ENCODE data around the gene ZNF619. TPM values are rescaled to one million over a fixed set of nuclear protein-coding genes. Genes with fewer than 3 reads are reported as not detected.

ZNF619 gene
- total and polyA plus RNA-seq, 2 of the 13 experiments (the other 11 are each of a cell fraction or from before 2014, with no cell fraction given) = 0.83 to 5.2 TPM

- in situ Hi-C loops (cut with HindIII; ENCODE audit: extremely low pct_ligation_motif_present, low pct_unique_long_range_greater_than_20kb) (no loop called here), intact Hi-C loops (cut with micrococcal nuclease; ENCODE audit: unreplicated experiment) (loop anchor here (1.0 to 2.0 kb wide), 2 partner anchors 18 to 67 kb away; partner anchors contain the start of gene RPL14)
- Histone ChIP-seq H3K9ac (ENCODE audit: insufficient read depth, low read depth, low read length) (no peak overlapping the region), H3K4me3 (replicated peaks in 1 of 3; ENCODE audit: insufficient read depth in 1 of 3, low read depth in 2 of 3, low read length in 3 of 3) (peak overlapping the region in 2 of 3 experiments; percentile 99; a peak in 2 of 6 replicates), H3K4me1 (ENCODE audit: insufficient read depth, low read length) (peaks cover 34% of the 10 kb centered on the region), H3K27me3 (ENCODE audit: control insufficient read depth in 1 of 2, insufficient read depth in 2 of 2, low read length in 2 of 2) (no peaks in the 10 kb centered on the region; a peak in 1 of 5 replicates), H3K79me2 (ENCODE audit: insufficient read depth, low read length) (peaks cover 31% of the 10 kb centered on the region), H3K9me3 (ENCODE audit: low read length) (no peaks in the 10 kb centered on the region), H2AFZ (ENCODE audit: low read length) (no peak overlapping the region), H3K4me2 (ENCODE audit: low read depth, low read length) (peak overlapping the region; percentile 92), H3K27ac (ENCODE audit: extremely low read length, insufficient read depth, low read length) (peak overlapping the region; percentile 86), H3K36me3 (replicated peaks in 1 of 2; ENCODE audit: control insufficient read depth in 1 of 2, insufficient read depth in 2 of 2, low read length in 2 of 2) (peaks cover 2 to 13% of the 10 kb centered on the region in 2 experiments; a peak in 3 of 5 replicates), H4K20me1 (ENCODE audit: insufficient read depth, low read length) (no peaks in the 10 kb centered on the region)
- TF ChIP-seq SAP130 (CRISPR knock-in tag; IDR thresholded peaks at IDR 0.05; ENCODE audit: low read depth) = no peak
- no peak for TF ChIP-seq E2F5 (CRISPR knock-in tag; conservative IDR thresholded peaks at IDR 0.05)
- TF ChIP-seq KLF16 (CRISPR knock-in tag; IDR thresholded peaks at IDR 0.05) = no peak
- TF ChIP-seq MZF1 (CRISPR knock-in tag; IDR thresholded peaks at IDR 0.05; ENCODE audit: borderline replicate concordance) = no peak
- WGBS (ENCODE audit: low lambda C conversion rate) = 91% methylated on average over 2 of the region's 2 CpGs
- DNase-seq (ENCODE audit: low spot score) = no peak
- BruUV-seq (replicated peaks) = no TSS peak
- FAIRE-seq = no peak
- ChIA-PET POLR2A (interaction anchor here (1.0 to 5.8 kb wide), 7 partner anchors 13 to 72 kb away, joined by 3 to 119 read pairs (median 5); partner anchors contain the start of genes RPL14, ZNF619 and ZNF620), CTCF (ENCODE audit: low intra/inter-chr PET ratio, low total read pairs) (no interaction called here)
- no peak for ATAC-seq
Observed at GRCh38 chr3:40523781-40524180, 46.9 kb downstream of the ZNF619 start.

- no peak for FAIRE-seq
- Histone ChIP-seq H3K9me3 (ENCODE audit: low read length) (no peaks in the 10 kb centered on the region), H2AFZ (ENCODE audit: low read length) (no peak overlapping the region), H4K20me1 (ENCODE audit: insufficient read depth, low read length) (no peaks in the 10 kb centered on the region), H3K27ac (ENCODE audit: extremely low read length, insufficient read depth, low read length) (peak overlapping the region; percentile 86), H3K4me1 (ENCODE audit: insufficient read depth, low read length) (peaks cover 34% of the 10 kb centered on the region), H3K4me3 (replicated peaks in 1 of 3; ENCODE audit: insufficient read depth in 1 of 3, low read depth in 2 of 3, low read length in 3 of 3) (peak overlapping the region; percentile 98 to 99 (median 99)), H3K27me3 (ENCODE audit: control insufficient read depth in 1 of 2, insufficient read depth in 2 of 2, low read length in 2 of 2) (no peaks in the 10 kb centered on the region; a peak in 1 of 5 replicates), H3K4me2 (ENCODE audit: low read depth, low read length) (peak overlapping the region; percentile 92), H3K36me3 (replicated peaks in 1 of 2; ENCODE audit: control insufficient read depth in 1 of 2, insufficient read depth in 2 of 2, low read length in 2 of 2) (peaks cover 4 to 17% of the 10 kb centered on the region in 2 experiments; a peak in 3 of 5 replicates), H3K79me2 (ENCODE audit: insufficient read depth, low read length) (peaks cover 34% of the 10 kb centered on the region), H3K9ac (ENCODE audit: insufficient read depth, low read depth, low read length) (peak overlapping the region; percentile 98)
- 21% methylated on average over 5 of the region's 5 CpGs for WGBS (ENCODE audit: low lambda C conversion rate)
- TF ChIP-seq ZNF362 (CRISPR knock-in tag; IDR thresholded peaks at IDR 0.05; ENCODE audit: borderline replicate concordance) = no peak
- no peak for TF ChIP-seq ZNF407 (CRISPR knock-in tag; IDR thresholded peaks at IDR 0.05; ENCODE audit: not compliant biosample characterization)
- in situ Hi-C loops (cut with HindIII; ENCODE audit: extremely low pct_ligation_motif_present, low pct_unique_long_range_greater_than_20kb) (no loop called here), intact Hi-C loops (cut with micrococcal nuclease; ENCODE audit: unreplicated experiment) (loop anchor here (1.0 to 2.0 kb wide), 2 partner anchors 19 to 67 kb away; partner anchors contain the start of gene RPL14)
- POLR2A ChIA-PET = interaction anchor here (0.9 to 5.8 kb wide), 9 partner anchors 11 to 73 kb away, joined by 3 to 119 read pairs (median 5); partner anchors contain the start of genes RPL14, ZNF619 and ZNF620
- TSS peak; percentile 95 for BruUV-seq (replicated peaks)
- no peak for DNase-seq (ENCODE audit: low spot score)
- no peak for ATAC-seq
- CTCF ChIA-PET (ENCODE audit: low intra/inter-chr PET ratio, low total read pairs) = no interaction called here
Observed at GRCh38 chr3:40524222-40524567, 47.3 kb downstream of the ZNF619 start.

All from HepG2 (cell line).